GM12878 (cell line): ENCODE measurements around the gene ARHGAP32. TPM values are rescaled to one million over a fixed set of nuclear protein-coding genes. Genes with fewer than 3 reads are reported as not detected.

Experiments used
- ATAC-seq: fragments of 200-7000 bp; cut with Tn5 transposase; 3 replicates; pipeline ENCODE4 v1.9.1; 2020; ENCODE audit warnings: mild to moderate bottlenecking, moderate library complexity
- BruUV-seq: library from RNA; stranded (reverse); fragments of 400-500 nt; replicated peaks from 2 replicates; lab custom pipeline; 2021; lab: Mats Ljungman, UMichigan
- CTCF ChIA-PET: fragments of 300-600 bp; sonication (Branson Sonifier 250); formaldehyde crosslinking; extraction: SDS; loops from one replicate; lab custom pipeline; 2021; ENCODE audit warnings: inconsistent platforms; lab: Yijun Ruan, JAX
- POLR2A ChIA-PET: fragments of 350-600 bp; formaldehyde crosslinking; extraction: SDS; loops from one replicate; lab custom pipeline; 2021; ENCODE audit warnings: inconsistent platforms; lab: Charles Lee
- RAD21 ChIA-PET: fragments of 300-600 bp; sonication (Branson Sonifier 250); formaldehyde crosslinking; loops from one replicate; lab custom pipeline; 2023; ENCODE audit warnings: antibody characterized with exemption; ENCODE audit not compliant: unreplicated experiment; lab: Charles Lee
- SMC1A ChIA-PET: fragments of 300-600 bp; sonication (Branson Sonifier 250); formaldehyde crosslinking; loops from one replicate; lab custom pipeline; 2023; ENCODE audit not compliant: unreplicated experiment, uncharacterized antibody; lab: Charles Lee
- DNase-seq: peaks from one replicate; pipeline ENCODE4 v3.0.0-alpha.2; 2011; ENCODE audit warnings: low read depth, low spot score
- FAIRE-seq: peaks from 3 replicates; lab custom pipeline; 2011; peaks lifted over from hg19 to GRCh38; lab: Jason Lieb, UNC
- H2AFZ ChIP-seq: 2 replicates; pipeline ENCODE4 v1.6.0; 2011; ENCODE audit warnings: low read depth, low read length, control low read depth; ENCODE audit not compliant: control insufficient read depth
- H3K27ac ChIP-seq: 2 replicates; pipeline ENCODE4 v1.5.1; 2011; ENCODE audit warnings: control low read depth; ENCODE audit not compliant: control insufficient read depth, insufficient read depth
- H3K27me3 ChIP-seq, 2 experiments: replicated peaks in 1 of 2; 2 replicates each; pipeline versions ENCODE4 v1.6.0 to v1.6.1; 2011; ENCODE audit warnings: low read length in 1 of 2; ENCODE audit not compliant: control insufficient read depth in 2 of 2, insufficient read depth in 2 of 2
- H3K36me3 ChIP-seq, 2 experiments: 2 replicates each; pipeline ENCODE4 v1.5.1; 2011; ENCODE audit warnings: low read length in 1 of 2; ENCODE audit not compliant: control insufficient read depth in 2 of 2, insufficient read depth in 2 of 2
- H3K4me1 ChIP-seq: 2 replicates; pipeline ENCODE4 v1.6.1; 2011; ENCODE audit warnings: mild to moderate bottlenecking, low read length, moderate library complexity, mixed read lengths; ENCODE audit not compliant: control insufficient read depth, insufficient read depth
- H3K4me2 ChIP-seq: 2 replicates; pipeline ENCODE4 v1.6.0; 2011; ENCODE audit warnings: control low read depth; ENCODE audit not compliant: control insufficient read depth, insufficient read depth
- H3K4me3 ChIP-seq: fragments of 200-600 bp; sonication (generic); 2 replicates; pipeline ENCODE4 v1.5.1; 2016
- H3K79me2 ChIP-seq: 2 replicates; pipeline ENCODE4 v1.6.0; 2011; ENCODE audit warnings: low read length; ENCODE audit not compliant: control insufficient read depth, insufficient read depth
- H3K9ac ChIP-seq: 2 replicates; pipeline ENCODE4 v1.8.0; 2011; ENCODE audit warnings: low read length, control low read depth, mixed read lengths; ENCODE audit not compliant: control insufficient read depth, insufficient read depth
- H3K9me3 ChIP-seq: replicated peaks from 3 replicates; pipeline ENCODE4 v1.5.1; 2011; ENCODE audit warnings: mild to moderate bottlenecking, low read length; ENCODE audit not compliant: control insufficient read depth, insufficient read depth
- H4K20me1 ChIP-seq: 2 replicates; pipeline ENCODE4 v1.6.0; 2011; ENCODE audit not compliant: control insufficient read depth, insufficient read depth
- E4F1 ChIP-seq: fragments of 450-650 bp; IDR thresholded peaks from 2 replicates; pipeline ENCODE4 v1.6.1; 2018; ENCODE audit warnings: borderline replicate concordance, mild to moderate bottlenecking; ENCODE audit not compliant: partially characterized antibody
- IKZF1 ChIP-seq: fragments of 450-650 bp; conservative IDR thresholded peaks from 2 replicates; pipeline ENCODE4 v1.6.1; 2017; ENCODE audit warnings: antibody characterized with exemption, mild to moderate bottlenecking
- IRF4 ChIP-seq: IDR thresholded peaks from 2 replicates; pipeline ENCODE4 v1.6.1; 2011; ENCODE audit warnings: low read depth, low read length
- JUNB ChIP-seq: IDR thresholded peaks from 2 replicates; pipeline ENCODE4 v1.6.1; 2016; ENCODE audit warnings: antibody characterized with exemption, mild to moderate bottlenecking
- PML ChIP-seq: IDR thresholded peaks from 2 replicates; pipeline ENCODE4 v1.6.1; 2012; ENCODE audit warnings: low read length, inconsistent platforms
- SPI1 ChIP-seq: IDR thresholded peaks from 2 replicates; pipeline ENCODE4 v1.6.1; 2011; ENCODE audit warnings: low read depth, mild to moderate bottlenecking, low read length, moderate library complexity, borderline replicate concordance; ENCODE audit not compliant: insufficient read depth
- STAT1 ChIP-seq: fragments of 450-650 bp; conservative IDR thresholded peaks from 2 replicates; pipeline ENCODE4 v1.6.1; 2014; ENCODE audit warnings: antibody characterized with exemption, mild to moderate bottlenecking
- TARDBP ChIP-seq: IDR thresholded peaks from 2 replicates; pipeline ENCODE4 v1.6.1; 2016; ENCODE audit warnings: borderline replicate concordance
- WGBS: methylation state at CpG from one replicate; pipeline ENCODE4 v1.1.6; 2016; ENCODE audit warnings: low lambda C conversion rate; ENCODE audit not compliant: insufficient replicate concordance, insufficient coverage; ENCODE audit errors: missing lambda C conversion rate; 5-methylcytosine and 5-hydroxymethylcytosine counted together
- in situ Hi-C: fragments of 300-500 bp; cut with MboI; formaldehyde crosslinking; loops from 9 replicates; pipeline ENCODE4 v1.14.3; 2018; ENCODE audit warnings: mixed read lengths
- intact Hi-C: fragments of 100-400 bp; cut with micrococcal nuclease; formaldehyde crosslinking; loops from one replicate; pipeline ENCODE4 v1.14.2; 2022; ENCODE audit not compliant: unreplicated experiment
- polyA plus RNA-seq, 11 experiments: library from polyadenylated mRNA; depleted of rRNA in 4 of 11; unstranded in 6 of 11; stranded (reverse) in 5 of 11; fragments of >200 nt; fragmentation: Nextera tagmentation in 4 of 11; fragmentation: Illumina TruSeq in 1 of 11; extraction: Ambion mirVana in 4 of 11; extraction: Trizol in 1 of 11; gene quantifications; 1 replicate in 1 of 11; 2 replicates in 10 of 11; pipeline versions ENCODE4 v1.2.1 to v1.2.3, GENCODE V29; 2011 to 2016; ENCODE audit warnings: inconsistent platforms in 2 of 11, missing spikeins in 2 of 11, low read depth in 1 of 11
- total RNA-seq, 4 experiments: library from RNA; depleted of rRNA in 3 of 4; stranded (reverse); fragments of >200 nt in 3 of 4; fragmentation: Illumina TruSeq in 1 of 4; extraction: Trizol in 1 of 4; gene quantifications; 2 replicates each; pipeline versions ENCODE4 v1.2.1 to v1.2.3, GENCODE V29; 2013 to 2021
- TF ChIP-seq, protein P1 (sequence below): fragments of 450-650 bp; IDR thresholded peaks from 2 replicates; pipeline ENCODE4 v1.6.1; 2017; ENCODE audit warnings: antibody characterized with exemption, mild to moderate bottlenecking, moderate library complexity

The ARHGAP32 gene
- total and polyA plus RNA-seq, 10 of the 15 experiments (the other 5 are each of a cell fraction or from before 2014, with no cell fraction given): under 0.01 to 0.46 (median 0.12) TPM; not detected in 1

- no peak for TF ChIP-seq E4F1
- TF ChIP-seq, all 136 proteins: peak for 0
Measured at GRCh38 chr11:129191649-129192048, 476 bp downstream of the ARHGAP32 start (continued).

DNA sequence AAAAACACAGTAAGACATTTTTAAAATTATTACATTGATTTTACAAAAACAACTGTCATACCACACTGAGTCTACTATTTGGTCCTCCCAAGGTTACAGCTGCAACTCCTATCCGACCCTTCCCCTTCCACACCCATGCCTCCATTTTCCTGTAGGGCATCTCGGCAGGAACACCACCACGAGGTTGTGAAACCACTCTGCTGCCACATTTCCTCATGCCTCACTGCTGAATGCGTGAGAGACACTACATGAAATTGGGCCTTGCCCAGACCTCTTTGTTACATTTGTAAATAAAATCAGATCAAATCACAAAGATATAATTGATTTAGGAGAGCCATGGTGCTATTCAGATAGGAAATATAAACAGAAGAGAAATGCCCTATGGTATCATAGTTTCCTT is 2.0 kb downstream of the ARHGAP32 start:
- Histone ChIP-seq H3K4me2 (no peak overlapping the region), H3K9me3 (no peaks in the 10 kb centered on the region), H3K9ac (no peak overlapping the region), H3K4me1 (no peaks in the 10 kb centered on the region), H4K20me1 (no peaks in the 10 kb centered on the region), H3K27me3 (no peaks in the 10 kb centered on the region), H2AFZ (no peak overlapping the region), H3K27ac (no peak overlapping the region), H3K4me3 (no peak overlapping the region), H3K36me3 (no peaks in the 10 kb centered on the region), H3K79me2 (no peaks in the 10 kb centered on the region)
- SMC1A ChIA-PET: interaction anchor here (1.1 kb wide), 1 partner anchor 82 kb away, joined by 3 read pairs; no protein-coding TSS in a partner anchor
- WGBS: 1% methylated on average over 4 of the region's 4 CpGs
- ATAC-seq (no peak), FAIRE-seq (no peak), DNase-seq (no peak)
- POLR2A ChIA-PET: interaction anchor here (0.7 kb wide), 1 partner anchor 10 kb away, joined by 3 read pairs; no protein-coding TSS in a partner anchor
- RAD21 ChIA-PET: interaction anchor here (0.7 kb wide), 1 partner anchor 149 kb away, joined by 3 read pairs; no protein-coding TSS in a partner anchor
- TF ChIP-seq JUNB (no peak), IKZF1 (no peak), TARDBP (no peak), PML (no peak), SPI1 (no peak), STAT1 (no peak), IRF4 (no peak)
- TF ChIP-seq, protein P1, sequence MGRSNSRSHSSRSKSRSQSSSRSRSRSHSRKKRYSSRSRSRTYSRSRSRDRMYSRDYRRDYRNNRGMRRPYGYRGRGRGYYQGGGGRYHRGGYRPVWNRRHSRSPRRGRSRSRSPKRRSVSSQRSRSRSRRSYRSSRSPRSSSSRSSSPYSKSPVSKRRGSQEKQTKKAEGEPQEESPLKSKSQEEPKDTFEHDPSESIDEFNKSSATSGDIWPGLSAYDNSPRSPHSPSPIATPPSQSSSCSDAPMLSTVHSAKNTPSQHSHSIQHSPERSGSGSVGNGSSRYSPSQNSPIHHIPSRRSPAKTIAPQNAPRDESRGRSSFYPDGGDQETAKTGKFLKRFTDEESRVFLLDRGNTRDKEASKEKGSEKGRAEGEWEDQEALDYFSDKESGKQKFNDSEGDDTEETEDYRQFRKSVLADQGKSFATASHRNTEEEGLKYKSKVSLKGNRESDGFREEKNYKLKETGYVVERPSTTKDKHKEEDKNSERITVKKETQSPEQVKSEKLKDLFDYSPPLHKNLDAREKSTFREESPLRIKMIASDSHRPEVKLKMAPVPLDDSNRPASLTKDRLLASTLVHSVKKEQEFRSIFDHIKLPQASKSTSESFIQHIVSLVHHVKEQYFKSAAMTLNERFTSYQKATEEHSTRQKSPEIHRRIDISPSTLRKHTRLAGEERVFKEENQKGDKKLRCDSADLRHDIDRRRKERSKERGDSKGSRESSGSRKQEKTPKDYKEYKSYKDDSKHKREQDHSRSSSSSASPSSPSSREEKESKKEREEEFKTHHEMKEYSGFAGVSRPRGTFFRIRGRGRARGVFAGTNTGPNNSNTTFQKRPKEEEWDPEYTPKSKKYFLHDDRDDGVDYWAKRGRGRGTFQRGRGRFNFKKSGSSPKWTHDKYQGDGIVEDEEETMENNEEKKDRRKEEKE: no peak
- intact Hi-C loops (no loop called here), in situ Hi-C loops (no loop called here)
- no TSS peak for BruUV-seq
- CTCF ChIA-PET: interaction anchor here (0.6 kb wide), 1 partner anchor 17 kb away, joined by 3 read pairs; no protein-coding TSS in a partner anchor
